ENCODE data around the gene NOP14.
A peak's percentile ranks its signal among the peaks of the same experiment; 100 is the strongest.

NOP14 gene

GRCh38 chr4:2914256-2915126 is 48.7 kb downstream of the NOP14 start:
- DNase-seq (ENCODE audit: low read depth): no peak

GRCh38 chr4:2913168-2913567 is 50.0 kb downstream of the NOP14 start:
- no peak for DNase-seq (ENCODE audit: low read depth)

DNA sequence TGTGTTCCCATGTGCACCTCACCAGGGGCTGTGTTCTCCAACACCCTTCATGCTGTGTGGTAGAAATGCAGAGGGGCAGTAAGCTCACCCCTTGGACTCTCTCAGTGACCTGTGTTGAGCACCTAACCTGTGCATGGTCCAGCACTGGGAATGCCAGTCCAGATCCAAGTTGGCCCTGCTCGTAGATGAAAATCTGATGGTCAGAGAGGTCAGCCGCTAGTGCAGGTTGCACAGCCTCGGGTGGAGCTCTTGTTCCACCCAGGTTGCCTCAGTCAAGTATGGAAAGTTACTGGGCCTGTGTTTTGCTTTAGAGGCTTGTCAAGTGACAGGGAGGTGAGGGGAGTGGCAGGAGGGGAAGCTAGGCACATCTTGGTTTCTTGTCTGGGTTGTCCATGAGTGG is 51.3 kb downstream of the NOP14 start:
- no peak for DNase-seq (ENCODE audit: low read depth)

DNA sequence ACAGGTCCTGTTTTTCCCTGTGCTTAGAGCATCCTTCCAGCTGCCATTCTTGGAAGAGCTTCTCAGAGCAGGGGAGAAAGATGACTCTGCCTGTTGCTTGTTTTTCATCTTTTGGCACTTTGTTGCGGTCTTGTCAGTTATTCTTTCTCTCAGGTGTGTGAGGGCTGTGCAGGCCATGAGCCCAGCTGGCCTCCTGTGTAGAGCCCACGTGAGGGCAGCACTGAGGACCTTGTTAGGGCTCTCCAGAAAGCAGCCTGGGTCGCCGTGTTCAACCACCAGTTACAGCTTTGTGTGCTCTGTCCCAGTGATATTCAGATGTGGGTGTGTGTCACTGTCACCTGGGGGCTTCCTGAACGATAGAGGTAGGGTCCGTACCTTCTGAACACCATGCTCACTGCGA is 52.8 kb downstream of the NOP14 start:
- no peak for DNase-seq (ENCODE audit: low read depth)

DNA sequence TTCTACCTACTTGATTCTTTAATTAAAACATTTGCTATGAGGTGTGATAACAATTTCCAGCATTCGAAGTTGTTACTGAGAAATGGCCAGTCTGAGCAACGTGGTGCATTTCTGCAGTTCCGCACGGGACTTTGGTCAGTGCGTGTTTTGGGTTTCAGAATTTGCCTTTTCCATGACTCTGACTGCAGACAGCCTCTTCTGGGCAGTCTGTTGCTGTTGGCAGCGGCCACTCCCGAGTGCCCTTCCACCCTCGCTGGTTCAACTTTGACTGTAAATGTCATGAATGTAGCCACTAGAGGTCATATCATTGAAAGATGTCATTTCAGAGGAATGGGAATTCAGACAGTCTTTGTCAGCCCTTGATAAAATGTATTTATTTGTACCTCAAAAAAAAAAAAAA is 53.6 kb downstream of the NOP14 start:
- no peak for DNase-seq (ENCODE audit: low read depth)

- no peak for DNase-seq (ENCODE audit: low read depth)
Measured at GRCh38 chr4:2908686-2909085, 54.5 kb downstream of the NOP14 start.

- DNase-seq (ENCODE audit: low read depth): no peak
Measured at GRCh38 chr4:2907706-2908293, 55.4 kb downstream of the NOP14 start.

DNA sequence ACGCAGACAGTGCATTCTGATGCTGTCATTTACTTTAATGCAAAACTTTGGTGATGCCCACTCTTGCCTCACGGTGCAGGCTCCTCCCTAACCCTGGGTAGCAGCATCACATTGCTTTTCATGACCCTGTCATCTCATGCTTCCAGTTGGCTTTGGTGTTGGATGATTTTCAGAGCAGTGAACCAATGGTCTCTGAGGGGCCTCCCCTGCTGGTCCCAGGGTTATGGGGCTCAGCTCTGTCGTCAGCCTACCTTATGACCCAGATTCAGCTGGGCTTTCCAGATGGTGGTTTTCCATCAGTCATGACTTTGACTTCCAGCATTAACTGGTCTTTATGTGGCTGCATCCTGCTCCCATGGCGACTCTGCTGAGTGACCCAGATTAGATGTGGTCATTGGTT is 56.0 kb downstream of the NOP14 start:
- DNase-seq (ENCODE audit: low read depth): no peak

- DNase-seq (ENCODE audit: low read depth): no peak
Measured at GRCh38 chr4:2906218-2906617, 57.0 kb downstream of the NOP14 start.

DNA sequence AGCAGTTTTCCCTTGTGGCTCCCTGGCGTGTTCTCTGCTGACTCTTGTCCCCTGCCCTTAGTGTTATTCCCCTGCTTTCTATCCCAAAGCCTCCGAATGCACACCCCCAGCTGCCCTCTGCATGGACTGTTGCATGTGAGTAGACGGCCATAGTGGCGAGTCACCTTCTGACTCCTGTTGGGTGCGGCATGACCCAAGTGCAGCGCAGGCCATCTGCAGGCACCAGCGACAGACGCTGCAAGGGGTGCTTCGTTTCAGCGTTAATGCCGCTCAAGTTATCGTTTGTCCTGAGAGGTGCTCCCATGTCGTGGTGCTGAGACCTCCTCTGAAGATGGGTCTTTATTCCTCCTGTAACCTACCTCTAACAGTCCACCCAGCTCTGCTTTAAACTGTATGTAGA is 57.7 kb downstream of the NOP14 start:
- peak; percentile 24 for DNase-seq (ENCODE audit: low read depth)

DNA sequence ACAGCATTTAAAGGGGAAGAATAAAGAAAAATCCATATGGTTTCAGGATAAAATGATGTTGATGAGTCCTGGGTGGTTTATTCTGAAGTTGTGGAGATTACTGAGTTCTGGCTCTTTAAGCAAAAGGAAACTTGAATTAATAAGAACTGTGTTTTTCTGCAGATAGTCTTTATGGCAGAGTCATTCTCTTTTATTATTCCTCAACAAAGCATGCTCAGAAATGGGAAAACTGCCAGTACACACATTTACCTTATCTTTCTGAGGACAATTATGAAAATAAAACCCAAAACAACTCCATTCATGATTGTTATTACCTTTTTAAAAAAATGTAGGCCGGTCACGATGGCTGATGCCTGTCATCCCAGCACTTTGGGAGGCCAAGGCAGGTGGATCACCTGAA is 61.1 kb downstream of the NOP14 start:
- DNase-seq (ENCODE audit: low read depth): no peak

- DNase-seq (ENCODE audit: low read depth): no peak
Measured at GRCh38 chr4:2901186-2901585, 62.0 kb downstream of the NOP14 start.

GRCh38 chr4:2900741-2901140 is 62.5 kb downstream of the NOP14 start:
- peak; percentile 26 for DNase-seq (ENCODE audit: low read depth)

- DNase-seq (ENCODE audit: low read depth): no peak
Measured at GRCh38 chr4:2898001-2898400, 65.2 kb downstream of the NOP14 start.

GRCh38 chr4:2893772-2894171 is 69.4 kb downstream of the NOP14 start:
- DNase-seq (ENCODE audit: low read depth): no peak

DNA sequence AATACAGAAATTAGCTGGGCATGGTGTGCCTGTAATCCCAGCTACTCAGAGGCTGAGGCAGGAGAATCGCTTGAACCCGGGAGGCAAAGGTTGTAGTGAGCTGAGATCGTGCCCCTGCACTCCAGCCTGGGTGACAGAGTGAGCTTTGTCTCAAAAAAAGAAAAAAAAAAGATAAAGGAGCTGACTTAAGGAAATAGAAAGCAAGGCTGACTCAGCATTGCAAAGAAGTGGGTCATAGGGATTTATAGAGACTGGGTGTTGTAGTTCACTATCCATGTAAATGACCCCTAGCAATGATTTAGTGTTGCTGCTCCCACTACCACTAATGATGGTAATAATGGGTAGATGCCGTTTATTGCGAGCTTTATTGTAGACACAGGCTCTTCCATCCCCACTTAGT is 71.9 kb downstream of the NOP14 start:
- peak; percentile 55 for DNase-seq (ENCODE audit: low read depth)

DNA sequence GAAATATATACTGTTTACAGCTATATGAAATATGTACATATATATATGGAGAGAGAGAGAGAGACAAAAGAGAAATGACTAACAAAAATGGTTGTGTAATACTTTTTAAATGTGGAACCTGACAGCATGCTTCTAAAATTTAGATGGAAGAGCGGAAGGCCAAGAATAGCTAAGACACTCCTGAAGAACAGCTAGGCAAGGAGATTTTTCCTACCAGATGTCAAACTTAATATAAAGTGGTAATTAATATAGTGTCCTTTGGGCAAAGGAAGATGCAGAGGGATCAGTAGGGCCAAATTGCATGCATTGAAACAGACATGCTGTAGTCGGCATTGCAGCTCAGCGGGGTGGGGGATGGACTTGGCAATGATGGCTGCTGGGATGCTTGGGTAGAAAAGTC is 74.3 kb downstream of the NOP14 start:
- DNase-seq (ENCODE audit: low read depth): no peak
